ENCODE data around the gene GAB2. TPM values are rescaled to one million over a fixed set of nuclear protein-coding genes. Genes with fewer than 3 reads are reported as not detected.

GAB2 gene
- total RNA-seq, 4 donors from 2014 or later = 23.3 to 65.6 (median 58.8) TPM

GRCh38 chr11:78213526-78214330 lies 203.9 kb downstream of the GAB2 start:
- TF ChIP-seq, protein P1, sequence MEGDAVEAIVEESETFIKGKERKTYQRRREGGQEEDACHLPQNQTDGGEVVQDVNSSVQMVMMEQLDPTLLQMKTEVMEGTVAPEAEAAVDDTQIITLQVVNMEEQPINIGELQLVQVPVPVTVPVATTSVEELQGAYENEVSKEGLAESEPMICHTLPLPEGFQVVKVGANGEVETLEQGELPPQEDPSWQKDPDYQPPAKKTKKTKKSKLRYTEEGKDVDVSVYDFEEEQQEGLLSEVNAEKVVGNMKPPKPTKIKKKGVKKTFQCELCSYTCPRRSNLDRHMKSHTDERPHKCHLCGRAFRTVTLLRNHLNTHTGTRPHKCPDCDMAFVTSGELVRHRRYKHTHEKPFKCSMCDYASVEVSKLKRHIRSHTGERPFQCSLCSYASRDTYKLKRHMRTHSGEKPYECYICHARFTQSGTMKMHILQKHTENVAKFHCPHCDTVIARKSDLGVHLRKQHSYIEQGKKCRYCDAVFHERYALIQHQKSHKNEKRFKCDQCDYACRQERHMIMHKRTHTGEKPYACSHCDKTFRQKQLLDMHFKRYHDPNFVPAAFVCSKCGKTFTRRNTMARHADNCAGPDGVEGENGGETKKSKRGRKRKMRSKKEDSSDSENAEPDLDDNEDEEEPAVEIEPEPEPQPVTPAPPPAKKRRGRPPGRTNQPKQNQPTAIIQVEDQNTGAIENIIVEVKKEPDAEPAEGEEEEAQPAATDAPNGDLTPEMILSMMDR (IDR thresholded peaks at IDR 0.05; ENCODE audit: low read depth) = no peak

DNA sequence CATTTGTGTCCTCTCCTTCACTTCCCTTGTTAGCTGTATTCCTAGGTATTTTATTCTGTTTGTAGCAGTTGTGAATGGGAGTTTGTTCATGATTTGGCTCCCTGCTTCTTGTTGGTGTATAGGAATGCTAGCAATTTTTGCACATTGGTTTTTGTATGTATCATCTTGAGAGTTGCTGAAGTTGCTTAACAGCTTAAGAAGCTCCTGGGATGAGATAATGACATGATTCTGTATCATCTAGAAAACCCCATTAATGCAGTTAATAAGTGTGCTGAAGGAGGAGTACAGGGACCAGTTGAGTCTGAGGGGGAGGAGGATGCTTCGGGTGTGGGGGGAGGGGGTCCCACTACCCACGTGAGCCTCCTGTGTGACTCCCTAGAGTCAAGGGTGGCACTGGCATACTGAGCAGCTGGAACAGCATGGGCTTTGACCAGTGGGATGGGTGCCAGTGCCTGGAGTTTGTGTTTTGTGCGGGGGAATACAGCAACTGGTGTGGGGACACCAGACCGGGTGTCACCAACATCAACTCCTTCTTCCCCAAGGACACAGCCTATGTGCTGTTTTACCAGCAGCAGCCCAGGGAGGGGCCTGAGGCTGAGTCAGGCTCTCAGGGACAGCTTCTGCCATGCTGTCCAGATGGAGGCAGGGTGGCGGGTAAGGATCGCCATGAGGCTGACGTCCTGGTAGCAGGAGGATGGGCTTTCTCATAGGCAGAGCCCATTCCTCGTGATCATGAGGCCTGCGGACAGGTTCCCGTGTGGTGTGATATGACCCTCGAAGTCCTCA lies 204.8 kb downstream of the GAB2 start:
- TF ChIP-seq, protein P1 (IDR thresholded peaks at IDR 0.05; ENCODE audit: low read depth) = no peak

DNA sequence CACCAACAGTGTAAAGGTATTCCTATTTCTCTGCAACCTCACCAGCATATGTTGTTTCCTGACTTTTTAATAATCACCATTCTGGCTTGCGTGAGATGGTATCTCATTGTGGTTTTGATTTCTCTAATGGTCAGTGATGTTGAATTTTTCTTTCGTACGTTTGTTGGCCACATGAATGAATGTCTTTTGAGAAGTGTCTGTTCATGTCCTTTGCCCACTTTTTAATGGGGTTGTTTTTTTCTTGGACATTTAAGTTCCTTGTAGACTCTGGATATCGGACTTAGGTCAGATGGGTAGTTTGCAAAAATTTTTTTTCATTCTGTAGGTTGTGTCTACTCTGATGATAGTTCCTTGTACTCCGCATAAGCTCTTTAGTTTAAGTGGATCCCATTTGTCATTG lies 206.1 kb downstream of the GAB2 start:
- TF ChIP-seq, protein P1 (IDR thresholded peaks at IDR 0.05; ENCODE audit: low read depth) = no peak

- TF ChIP-seq, protein P1 (IDR thresholded peaks at IDR 0.05; ENCODE audit: low read depth) = no peak
Observed at GRCh38 chr11:78210000-78210608, 207.5 kb downstream of the GAB2 start.

DNA sequence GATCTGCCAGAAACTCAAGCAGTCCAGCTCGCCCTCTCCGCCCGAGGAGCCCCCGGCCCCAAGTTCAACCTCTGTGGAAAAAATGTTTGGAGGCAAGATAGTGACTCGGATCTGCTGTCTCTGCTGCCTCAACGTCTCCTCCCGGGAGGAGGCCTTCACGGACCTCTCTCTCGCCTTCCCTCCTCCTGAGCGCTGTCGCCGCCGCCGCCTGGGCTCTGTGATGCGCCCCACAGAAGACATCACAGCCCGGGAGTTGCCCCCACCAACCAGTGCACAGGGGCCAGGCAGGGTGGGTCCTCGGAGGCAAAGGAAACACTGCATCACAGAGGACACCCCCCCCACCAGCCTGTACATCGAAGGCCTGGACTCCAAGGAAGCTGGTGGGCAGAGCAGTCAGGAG lies 208.1 kb downstream of the GAB2 start:
- TF ChIP-seq, protein P1 (IDR thresholded peaks at IDR 0.05; ENCODE audit: low read depth) = no peak

- TF ChIP-seq, protein P1 (IDR thresholded peaks at IDR 0.05; ENCODE audit: low read depth) = no peak
Observed at GRCh38 chr11:78208257-78209165, 209.1 kb downstream of the GAB2 start.

Data from subcutaneous adipose tissue (tissue), 4 donors.